DMS153 treated with DMSO at 0.1 percent for 48 hours (cell line): ENCODE measurements around the gene MAN1A2.

Experiments used
- DNase-seq: peaks from one replicate; lab custom pipeline; 2025; ENCODE audit not compliant: unreplicated experiment; lab: John Stamatoyannopoulos, UW

MAN1A2 gene

DNA sequence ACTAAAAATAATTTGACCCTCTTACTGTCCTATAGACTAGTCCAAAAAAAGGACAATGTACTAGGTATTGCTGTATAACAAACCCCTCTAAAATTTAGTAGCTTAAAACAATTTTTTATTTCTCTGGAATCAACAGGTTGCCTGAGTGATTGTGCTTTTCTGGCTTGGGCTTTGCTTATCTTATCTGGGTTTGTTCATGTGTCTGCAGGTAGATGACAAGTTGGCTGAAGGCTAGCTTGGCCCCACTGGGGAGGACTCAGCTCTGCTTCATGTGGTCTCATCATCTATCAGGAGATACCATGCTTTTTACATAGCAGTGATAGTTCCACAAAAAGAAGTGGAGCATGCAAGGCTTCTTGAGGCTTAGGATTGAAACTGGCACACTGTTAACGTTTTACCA, 114.2 kb downstream of the MAN1A2 start:
- no peak for DNase-seq

DNA sequence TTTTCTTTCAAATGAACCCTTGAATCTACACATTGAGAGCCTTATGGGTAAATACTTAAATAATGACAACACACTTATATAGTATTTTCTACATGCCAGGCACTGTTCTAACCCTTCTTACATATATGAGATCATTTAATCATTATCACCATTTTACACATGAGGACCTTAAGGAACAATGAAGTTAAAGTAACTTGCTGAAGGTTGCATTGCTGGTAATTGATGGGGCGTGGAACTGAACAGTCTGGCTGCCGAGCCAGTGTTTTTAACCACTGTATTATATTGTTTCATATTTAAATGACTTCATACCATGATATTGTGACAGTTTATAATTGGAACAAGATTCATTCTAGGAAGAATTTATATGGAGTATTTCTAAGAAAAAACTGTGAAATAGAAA, 126.7 kb downstream of the MAN1A2 start:
- DNase-seq, result no peak

DNA sequence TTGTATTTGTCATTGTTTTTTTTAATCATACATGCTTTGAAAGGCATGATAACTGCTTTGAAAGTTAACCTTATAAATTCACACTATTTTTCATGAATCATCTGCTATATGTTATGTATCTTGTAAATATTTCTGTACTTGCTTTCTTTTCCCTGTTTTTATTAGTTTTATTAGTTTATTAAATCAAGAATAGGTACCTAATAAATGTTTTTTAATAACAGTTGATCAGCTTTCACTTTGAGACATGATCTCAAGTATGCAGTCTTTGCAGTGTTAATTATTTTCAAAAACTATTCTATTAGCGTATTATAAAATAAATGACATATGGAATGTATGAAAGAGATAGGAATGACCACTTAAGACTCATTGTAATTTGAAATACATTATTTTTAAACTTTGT, 127.8 kb downstream of the MAN1A2 start:
- DNase-seq, result no peak

DNA sequence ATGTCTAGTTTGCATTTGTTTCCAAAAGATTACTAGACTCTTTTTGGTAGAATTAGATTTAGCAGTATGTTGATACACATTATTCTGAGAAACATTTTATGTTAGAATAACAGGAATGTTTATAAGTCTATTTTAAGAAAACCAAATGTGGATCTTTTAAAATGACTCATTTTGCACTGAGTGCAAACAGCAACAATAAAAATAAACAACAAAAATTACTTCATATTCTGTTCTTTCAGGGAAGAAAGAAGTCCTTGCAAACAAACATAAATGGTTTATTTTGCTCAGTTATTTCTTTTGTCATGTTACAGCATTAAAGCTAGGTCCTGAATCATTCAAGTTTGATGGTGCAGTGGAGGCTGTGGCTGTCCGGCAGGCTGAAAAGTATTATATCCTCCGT, 131.8 kb downstream of the MAN1A2 start:
- no peak for DNase-seq

DNA sequence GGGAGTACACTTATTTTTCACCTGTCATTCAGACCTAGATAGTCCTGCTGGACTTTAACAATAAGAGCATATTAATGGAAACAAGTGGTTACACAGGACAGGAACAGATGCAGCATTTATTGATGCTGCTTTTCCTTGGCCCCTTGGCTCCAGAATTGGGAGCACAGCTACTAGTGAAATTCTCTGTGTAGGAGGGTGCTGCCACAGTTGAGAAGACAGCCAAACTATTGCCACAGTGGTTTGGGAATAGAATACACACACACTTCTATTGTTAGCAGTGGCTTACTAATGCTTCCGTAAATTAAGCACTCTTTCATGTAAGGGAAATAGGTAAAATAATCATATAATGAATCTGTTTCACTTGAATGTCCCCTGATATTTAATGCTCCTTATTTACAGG, 133.3 kb downstream of the MAN1A2 start:
- DNase-seq, result no peak

DNA sequence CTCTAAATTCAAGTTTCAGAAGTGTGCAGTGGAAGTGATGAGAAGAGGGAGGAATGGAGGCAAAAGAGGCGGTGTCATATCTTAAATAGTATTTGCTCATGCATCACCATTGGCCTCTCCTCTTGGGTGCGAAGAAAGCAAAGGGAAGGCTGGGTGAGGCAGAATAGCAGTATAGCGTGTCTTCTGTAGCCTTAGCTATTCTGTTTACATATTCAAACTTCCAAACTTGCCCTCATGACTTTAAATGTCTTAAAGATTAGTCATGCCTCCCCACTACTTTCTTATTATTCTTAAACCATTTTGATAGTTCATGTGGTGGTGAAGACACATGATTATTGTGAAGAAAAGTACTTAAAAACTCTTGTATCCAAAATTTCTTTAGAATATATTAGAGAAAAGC, 134.0 kb downstream of the MAN1A2 start:
- DNase-seq, result no peak

DNA sequence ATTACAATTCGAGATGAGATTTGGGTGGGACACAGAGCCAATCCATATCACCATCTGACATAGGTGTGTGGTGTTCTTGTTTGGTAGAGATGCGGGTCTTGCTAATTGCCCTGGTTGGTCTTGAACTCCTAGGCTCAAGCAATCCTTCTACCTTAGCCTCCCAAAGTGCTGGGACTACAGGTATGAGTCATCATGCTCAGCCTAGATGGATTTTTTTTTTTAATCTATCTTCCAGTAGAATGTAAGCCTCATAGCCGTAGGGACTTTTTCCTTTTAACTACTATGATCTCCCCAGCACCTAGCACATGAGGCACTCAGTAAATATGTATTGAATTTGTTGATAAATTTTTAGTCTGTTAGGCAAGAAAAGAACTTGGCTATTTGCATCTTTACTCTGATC, 144.0 kb downstream of the MAN1A2 start:
- DNase-seq, result no peak

DNA sequence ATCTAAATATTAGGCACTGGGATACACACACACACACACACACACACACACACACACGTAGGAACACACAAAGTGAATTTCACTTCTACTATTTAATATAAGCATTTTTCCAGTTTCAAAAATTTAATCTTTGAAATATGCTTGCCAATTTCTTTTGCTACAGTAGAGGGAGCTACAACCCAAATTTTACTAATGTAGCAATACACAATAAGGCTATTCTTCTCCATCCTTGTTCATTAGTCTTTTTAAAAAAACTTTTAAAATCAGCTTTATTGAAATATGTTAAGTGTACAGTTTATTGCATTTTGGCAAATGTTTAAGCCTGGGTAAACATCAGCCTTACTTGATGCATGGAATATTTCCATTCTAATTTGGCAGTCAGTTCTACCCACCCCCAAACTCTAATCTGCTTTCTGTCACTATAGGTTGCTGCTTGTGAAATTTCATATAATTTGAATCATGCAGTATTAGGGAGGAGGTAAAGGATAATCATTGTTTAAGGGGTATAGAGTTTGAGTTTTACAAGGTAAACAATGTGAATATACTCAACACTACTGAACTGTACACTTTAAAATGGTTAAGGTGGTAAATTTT, 145.6 kb downstream of the MAN1A2 start:
- DNase-seq, result peak; percentile 3

DNA sequence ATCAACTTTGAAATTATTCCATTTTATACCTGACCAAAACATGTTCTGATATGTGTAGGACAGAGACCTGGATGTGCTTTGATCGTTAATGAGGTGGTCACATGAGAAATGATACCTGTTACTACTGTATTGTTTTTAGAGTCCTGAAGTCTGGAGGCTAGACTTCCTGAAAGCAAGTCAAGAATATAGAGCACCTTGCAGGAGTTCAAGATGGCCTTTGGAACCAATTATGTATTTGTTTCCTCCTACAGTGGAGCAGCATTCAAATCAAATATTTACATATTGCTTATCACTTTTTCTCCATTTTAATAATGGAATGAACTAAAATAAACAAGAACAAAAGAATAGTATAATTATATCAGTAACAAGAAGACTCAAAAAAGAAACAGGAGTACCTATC, 155.9 kb downstream of the MAN1A2 start:
- no peak for DNase-seq

DNA sequence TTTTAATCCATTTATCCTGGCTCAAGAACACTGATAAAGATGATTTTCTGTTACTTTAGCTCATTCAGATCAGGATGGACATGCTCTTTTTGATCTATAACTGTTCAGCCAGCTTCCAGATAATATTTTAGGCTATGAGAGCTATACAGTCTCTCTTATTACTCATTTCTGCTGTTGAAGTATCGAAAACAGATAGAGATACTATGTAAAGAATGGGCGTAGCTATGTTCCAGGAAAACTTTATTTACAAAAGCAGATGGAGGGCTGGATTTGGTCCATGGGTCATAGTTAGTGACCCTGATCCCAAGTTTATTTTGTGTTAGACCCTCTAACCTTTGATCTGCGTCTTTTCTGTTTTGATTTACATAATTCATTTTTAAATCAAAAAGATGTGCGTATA, 159.8 kb downstream of the MAN1A2 start:
- DNase-seq, result no peak

DNA sequence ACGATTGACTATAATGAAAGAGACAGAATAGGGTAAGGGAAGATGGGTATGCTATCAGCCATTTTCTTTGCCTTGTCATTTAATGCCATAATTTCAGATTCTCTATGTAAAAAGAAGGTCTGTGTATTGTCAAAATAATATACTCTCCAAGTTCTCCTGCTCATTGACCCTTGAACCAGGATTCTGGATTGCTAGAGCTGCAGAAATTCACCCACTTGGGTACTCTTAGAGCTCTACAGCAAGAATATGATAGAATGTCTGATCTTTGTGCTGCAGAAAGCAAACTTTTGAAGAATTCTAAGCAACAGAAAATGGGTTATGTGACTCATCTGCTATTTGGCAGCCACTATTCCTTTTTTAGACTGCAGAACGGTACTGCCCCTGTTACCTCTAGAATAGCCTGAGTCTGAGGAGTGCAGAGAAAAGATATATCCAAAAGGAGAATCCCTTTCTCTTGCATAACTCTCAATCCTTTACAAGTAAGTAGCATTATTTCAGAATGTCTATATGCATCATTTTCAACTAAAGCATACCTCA, 160.4 kb downstream of the MAN1A2 start:
- no peak for DNase-seq

DNA sequence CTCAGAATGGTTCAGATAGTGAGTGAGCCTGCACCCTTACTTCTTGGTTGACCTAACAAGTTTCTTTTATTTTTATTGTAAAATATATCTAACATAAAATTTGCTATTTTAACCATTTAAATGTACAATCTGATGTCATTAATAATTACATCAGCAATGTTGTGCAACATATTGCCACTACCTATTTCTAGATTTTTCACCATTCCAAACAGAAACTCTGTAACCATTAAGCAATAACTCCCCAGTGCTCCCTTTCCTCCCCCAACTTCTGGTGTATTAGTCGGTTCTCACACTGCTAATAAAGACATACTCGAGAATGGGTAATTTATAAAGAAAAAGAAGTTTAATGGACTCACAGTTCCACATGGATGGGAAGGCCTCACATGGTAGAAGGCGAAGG, 162.4 kb downstream of the MAN1A2 start:
- no peak for DNase-seq

DNA sequence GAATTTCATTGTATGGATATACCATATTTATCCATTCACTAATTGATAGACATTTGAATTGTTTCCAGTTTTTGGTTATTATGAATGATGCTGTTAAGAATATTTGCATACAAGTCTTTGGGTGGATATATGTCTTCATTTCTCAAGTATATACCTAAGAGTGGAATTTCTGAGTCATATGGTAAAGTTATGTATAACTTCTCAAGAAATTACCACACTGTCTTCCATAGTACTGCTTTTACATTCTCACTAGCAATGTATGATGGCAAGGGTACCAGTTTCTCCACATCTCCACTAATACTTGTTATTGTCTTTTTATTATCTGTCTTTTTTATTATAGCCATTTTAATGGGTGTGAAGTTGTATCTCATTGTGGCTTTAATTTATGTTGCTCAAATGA, 164.0 kb downstream of the MAN1A2 start:
- DNase-seq, result no peak

DNA sequence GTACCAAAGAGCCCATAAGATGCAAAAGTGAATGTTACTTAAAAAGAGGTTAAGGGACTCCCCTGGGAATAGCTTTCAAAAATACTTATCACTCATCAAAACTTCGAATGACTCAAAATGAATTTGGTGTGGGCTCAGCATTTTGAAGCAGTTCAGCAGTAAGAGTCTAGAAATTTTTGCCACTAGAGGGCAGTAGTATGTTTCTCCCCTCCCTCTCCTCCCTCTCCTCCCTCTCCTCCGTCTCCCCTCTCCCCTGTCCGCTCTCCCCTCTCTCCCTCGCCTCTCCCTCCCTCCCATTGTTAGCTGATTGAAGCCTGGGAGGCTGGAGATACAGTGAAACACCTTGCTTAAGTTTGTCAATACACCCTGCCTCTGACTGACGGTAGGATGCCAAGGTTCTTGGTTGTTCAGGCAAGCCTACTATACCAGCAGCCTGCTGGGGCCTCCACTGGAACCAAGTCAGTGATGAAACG, 167.8 kb downstream of the MAN1A2 start:
- peak; percentile 42 for DNase-seq

DNA sequence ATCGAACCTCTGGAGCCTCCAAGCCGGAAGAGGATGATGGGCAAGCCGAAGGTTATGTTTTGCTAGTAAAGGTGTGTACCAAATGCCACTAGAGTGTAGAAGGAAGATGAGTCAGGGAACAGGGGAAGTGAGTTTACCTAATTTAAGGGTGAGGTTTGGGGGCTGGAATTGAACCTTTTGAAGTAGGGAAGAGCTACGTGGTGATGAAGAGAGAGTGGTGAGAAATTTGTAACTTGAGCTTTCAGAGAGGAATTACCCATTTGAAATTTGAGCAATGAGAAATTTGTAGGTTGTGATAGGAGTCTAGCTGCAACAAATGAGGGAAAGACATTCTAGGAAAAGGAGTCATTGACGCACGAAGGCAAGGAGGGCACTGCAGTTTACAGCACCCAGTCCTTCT, 168.6 kb downstream of the MAN1A2 start:
- DNase-seq, result no peak

DNA sequence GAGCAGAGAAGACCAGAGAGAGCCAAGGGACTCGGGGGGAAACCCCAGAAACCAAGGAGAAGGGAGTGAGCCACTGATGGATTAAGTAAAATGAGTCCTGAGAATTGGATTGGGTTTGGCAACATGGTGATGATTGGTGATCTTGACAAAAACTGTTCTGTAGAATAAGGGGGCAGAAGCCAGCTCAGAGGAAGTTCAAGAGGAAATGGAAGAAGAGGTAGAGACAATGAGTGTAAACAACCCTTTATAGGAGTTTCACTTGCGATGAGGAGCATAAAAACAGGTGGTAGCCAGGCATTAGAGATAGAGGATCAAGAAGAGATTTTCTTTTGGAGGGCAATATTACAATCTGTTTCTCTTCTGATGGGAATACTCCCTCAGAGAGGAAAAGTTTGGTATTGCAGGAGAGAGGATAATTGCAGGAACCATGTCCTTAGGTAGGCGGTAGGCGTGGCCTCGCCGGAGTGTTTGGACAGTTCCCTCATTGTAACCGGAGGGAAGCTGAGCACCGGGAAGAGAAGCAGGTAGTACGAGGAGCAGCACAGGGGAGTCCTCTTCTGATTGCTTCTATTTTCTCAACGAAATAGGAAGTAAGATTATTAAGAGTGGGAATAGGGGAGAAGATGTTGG, 170.2 kb downstream of the MAN1A2 start:
- peak; percentile 69 for DNase-seq

DNA sequence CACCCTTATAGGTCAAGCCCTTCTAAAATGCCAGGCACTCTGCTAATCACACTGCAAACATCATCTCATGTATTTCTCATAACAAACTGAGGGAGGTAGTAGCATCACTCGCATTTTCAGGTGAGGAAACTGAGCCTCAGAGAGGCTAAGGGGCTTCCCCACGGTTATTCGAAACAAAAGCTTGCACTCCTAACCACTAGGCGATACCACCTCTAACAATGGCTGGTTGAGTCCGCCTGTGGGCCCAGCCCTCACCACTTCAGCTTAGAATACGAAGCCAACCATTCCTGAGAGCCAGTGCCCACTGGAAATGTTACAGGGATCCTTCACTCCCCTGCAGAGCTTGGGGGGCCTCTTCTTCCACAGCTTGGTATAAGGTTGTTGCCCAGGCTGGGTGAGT, 173.3 kb downstream of the MAN1A2 start:
- DNase-seq, result no peak

DNA sequence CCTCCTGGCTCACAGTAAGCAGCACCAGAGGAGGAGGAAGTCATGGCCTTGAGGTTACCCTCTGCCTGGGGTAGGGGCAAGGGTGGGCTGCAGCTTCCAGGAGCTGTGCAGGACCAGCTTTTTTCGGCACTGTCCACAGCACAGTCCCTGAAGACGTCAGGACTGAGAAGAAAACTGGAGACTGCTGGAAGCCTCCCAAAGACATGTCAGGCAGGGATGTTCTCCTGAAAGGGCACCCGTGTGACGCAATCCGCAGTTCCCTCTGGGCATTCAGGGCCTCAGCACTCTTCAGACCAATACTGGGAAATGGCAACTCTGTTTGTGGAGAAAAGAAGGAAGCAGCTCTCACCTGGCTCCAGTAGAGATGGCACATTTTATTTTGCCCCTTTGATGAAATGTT, 173.8 kb downstream of the MAN1A2 start:
- DNase-seq, result no peak

DNA sequence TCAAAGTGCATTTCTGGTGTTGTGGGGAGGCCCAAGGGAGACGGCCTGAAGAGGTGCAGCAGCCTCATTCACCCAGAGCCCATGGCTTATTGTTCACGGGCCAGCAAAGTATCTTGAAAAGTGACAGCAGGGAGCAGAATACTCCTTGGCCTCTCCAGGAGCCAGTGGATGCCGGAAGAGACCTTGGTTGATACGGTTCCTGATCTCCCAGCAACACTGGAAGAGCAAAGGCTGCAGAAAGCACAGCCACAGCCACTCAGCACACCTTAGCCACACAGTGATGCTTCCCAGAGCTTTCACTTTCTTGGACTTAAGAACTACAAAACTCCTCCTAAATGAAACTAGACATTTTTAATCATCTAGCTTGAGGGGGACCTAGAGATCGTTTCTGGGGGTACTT, 174.3 kb downstream of the MAN1A2 start:
- DNase-seq, result no peak

DNA sequence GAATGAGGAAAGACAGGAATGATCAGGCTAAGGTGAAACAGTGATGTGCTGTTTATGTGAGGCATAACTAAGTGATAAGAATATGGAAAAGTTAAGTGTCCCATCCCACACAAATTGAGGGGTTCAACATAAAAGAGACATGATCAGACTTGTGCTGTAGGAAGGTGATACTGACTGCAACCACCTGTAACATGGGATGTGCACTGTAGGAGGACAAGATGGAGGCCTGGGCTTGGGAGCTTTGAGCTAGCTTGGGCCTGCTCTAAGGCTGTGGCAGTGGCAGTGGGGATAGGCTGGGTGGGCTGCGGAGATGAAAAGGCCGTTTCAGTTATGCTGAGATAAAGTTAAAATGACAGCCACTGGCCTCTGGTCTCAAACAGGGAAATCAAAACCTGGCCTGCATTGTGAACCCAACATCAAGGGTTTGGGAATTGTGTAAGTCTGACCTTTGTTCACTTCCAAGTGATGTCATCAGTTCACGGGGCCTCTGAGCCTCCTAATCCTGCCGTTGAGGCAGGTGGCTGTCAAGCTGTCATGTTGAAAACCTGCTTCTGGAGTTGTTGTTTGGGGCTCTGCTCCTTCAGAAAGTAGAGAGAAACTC, 177.4 kb downstream of the MAN1A2 start:
- DNase-seq, result no peak

DNA sequence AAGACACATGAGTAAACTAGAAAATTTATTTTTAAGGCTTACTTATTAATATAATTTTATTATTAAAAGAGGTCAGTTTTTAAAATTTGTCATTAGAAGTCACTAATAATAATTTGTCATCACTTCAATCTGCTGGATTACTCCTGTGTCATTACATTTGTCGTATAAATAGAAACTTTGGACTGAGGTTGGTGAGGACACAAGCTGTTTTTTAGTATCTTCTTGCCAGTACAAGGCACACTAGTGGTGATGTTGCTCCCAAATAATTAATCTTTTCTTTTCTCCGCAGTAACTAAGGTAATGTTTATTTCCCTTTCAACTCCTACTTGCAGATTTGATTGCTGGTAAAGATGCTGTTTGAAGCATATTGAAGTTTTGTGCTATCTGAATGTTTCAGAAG, 179.2 kb downstream of the MAN1A2 start:
- no peak for DNase-seq

DNA sequence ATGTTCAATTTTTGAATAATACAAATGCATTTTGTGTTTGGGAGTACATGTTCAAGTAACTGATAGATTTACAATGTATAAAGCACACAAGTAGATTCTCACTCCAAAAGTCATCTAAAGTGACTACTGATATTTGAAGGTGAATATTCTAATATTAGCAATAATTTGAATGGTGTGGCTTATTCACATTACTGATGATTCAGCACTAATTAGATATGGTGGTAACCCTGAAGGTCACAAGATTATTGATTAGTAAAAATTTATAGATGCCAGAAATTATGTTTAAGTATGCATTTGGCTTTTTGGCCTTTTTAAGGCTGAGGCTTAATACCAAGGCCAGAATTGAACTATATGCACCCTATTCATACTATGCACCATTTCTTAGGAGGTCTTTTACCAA, 186.2 kb downstream of the MAN1A2 start:
- no peak for DNase-seq

DNA sequence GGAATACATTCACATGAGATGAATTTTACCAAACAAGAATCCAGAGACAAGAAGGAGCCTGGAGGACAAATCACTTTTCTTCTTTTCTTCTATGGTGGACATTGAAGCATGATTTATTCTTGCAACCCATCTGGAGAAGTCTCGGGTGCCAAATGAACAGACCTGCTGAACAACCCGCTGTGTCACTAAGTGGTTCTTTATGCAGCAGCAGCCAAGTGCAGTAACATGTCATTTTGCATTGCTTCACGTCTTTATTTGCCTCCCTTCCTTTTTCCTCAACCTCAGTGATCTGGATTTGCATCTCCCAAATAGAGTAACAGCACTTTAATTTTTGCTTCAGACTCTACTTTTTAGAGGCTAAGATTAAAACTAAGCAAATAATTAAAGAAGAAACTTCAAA, 188.6 kb downstream of the MAN1A2 start:
- no peak for DNase-seq
